ENCODE results near the gene ARHGAP15. TPM values are rescaled to one million over a fixed set of nuclear protein-coding genes. Genes with fewer than 3 reads are reported as not detected.

Gene ARHGAP15
- total and polyA plus RNA-seq, 4 donors: 3.8 to 17.9 (median 13.2) TPM

DNA sequence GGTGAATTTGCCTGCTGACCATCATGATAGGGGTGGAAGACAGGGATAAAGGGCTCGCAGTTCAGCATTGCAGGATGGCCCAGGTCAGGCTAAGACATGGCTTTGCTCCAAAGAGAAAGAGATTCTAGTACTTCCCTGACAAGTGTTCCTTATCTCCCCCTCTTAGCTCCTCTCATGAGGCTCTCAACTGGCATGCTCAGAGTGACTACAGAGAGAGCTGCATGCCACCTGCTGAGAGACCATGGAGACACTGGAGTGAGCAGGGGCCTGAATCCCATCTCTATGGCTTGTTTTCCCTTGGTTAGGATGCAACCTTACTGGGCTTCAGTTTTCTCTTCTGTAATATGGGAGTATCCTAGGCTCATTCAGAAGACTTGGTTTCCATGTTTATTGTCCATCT, 94.3 kb downstream of the ARHGAP15 start:
- Histone ChIP-seq H3K27me3 (ENCODE audit: control insufficient read depth in 4 of 4, insufficient read depth in 4 of 4, low read length in 3 of 4) (no peaks in the 10 kb centered on the region), H3K4me1 (ENCODE audit: control insufficient read depth in 4 of 4, insufficient read depth in 4 of 4, low read length in 3 of 4) (no peaks in the 10 kb centered on the region), H3K9ac (ENCODE audit: low read depth in 1 of 2, low read length in 2 of 2) (no peak overlapping the region), H3K36me3 (ENCODE audit: control insufficient read depth in 4 of 4, insufficient read depth in 3 of 4, low read depth in 1 of 4, low read length in 3 of 4) (no peaks in the 10 kb centered on the region), H3K27ac (ENCODE audit: low read depth in 1 of 2, low read length in 2 of 2) (no peak overlapping the region), H3K4me3 (ENCODE audit: low read depth in 1 of 3, low read length in 3 of 3) (no peak overlapping the region), H3K9me3 (ENCODE audit: control insufficient read depth in 4 of 4, low read length in 3 of 4) (no peaks in the 10 kb centered on the region)
- no peak for DNase-seq (ENCODE audit: low spot score)
- TF ChIP-seq HNF4A (conservative IDR thresholded peaks at IDR 0.05) (no peak), RXRA (IDR thresholded peaks at IDR 0.05) (no peak), RAD21 (IDR thresholded peaks at IDR 0.05) (no peak)
- TF ChIP-seq, protein P1, sequence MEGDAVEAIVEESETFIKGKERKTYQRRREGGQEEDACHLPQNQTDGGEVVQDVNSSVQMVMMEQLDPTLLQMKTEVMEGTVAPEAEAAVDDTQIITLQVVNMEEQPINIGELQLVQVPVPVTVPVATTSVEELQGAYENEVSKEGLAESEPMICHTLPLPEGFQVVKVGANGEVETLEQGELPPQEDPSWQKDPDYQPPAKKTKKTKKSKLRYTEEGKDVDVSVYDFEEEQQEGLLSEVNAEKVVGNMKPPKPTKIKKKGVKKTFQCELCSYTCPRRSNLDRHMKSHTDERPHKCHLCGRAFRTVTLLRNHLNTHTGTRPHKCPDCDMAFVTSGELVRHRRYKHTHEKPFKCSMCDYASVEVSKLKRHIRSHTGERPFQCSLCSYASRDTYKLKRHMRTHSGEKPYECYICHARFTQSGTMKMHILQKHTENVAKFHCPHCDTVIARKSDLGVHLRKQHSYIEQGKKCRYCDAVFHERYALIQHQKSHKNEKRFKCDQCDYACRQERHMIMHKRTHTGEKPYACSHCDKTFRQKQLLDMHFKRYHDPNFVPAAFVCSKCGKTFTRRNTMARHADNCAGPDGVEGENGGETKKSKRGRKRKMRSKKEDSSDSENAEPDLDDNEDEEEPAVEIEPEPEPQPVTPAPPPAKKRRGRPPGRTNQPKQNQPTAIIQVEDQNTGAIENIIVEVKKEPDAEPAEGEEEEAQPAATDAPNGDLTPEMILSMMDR (IDR thresholded peaks at IDR 0.05; ENCODE audit: low read depth, low read length, missing input control): no peak
- WGBS: 80% methylated on average over 1 of the region's 1 CpG

DNA sequence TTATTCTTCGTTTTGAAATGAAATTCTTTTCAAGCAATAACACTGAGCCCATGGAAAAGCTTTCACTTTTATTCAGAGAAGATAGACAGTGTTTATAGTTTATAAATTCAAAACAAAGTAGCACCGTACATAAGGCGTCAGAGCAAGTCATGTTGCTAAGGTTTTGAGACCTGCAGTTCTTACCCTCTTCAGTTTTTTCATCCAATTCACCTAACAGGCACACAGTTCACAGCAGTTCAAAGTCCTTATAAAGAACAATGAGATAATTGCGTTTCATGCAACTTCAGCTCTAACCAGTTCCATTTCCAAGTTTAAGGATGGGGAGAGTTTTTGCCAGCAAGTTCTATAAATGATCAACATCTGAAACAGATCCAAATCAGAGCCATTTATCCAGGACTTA, 96.7 kb downstream of the ARHGAP15 start:
- DNase-seq (ENCODE audit: low spot score): no peak
- TF ChIP-seq GABPA (IDR thresholded peaks at IDR 0.05 in 1 of 2, conservative IDR thresholded peaks at IDR 0.05 in 1 of 2): no peak
- TF ChIP-seq, protein P2, sequence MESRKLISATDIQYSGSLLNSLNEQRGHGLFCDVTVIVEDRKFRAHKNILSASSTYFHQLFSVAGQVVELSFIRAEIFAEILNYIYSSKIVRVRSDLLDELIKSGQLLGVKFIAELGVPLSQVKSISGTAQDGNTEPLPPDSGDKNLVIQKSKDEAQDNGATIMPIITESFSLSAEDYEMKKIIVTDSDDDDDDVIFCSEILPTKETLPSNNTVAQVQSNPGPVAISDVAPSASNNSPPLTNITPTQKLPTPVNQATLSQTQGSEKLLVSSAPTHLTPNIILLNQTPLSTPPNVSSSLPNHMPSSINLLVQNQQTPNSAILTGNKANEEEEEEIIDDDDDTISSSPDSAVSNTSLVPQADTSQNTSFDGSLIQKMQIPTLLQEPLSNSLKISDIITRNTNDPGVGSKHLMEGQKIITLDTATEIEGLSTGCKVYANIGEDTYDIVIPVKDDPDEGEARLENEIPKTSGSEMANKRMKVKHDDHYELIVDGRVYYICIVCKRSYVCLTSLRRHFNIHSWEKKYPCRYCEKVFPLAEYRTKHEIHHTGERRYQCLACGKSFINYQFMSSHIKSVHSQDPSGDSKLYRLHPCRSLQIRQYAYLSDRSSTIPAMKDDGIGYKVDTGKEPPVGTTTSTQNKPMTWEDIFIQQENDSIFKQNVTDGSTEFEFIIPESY (IDR thresholded peaks at IDR 0.05): no peak
- TF ChIP-seq, protein P3, sequence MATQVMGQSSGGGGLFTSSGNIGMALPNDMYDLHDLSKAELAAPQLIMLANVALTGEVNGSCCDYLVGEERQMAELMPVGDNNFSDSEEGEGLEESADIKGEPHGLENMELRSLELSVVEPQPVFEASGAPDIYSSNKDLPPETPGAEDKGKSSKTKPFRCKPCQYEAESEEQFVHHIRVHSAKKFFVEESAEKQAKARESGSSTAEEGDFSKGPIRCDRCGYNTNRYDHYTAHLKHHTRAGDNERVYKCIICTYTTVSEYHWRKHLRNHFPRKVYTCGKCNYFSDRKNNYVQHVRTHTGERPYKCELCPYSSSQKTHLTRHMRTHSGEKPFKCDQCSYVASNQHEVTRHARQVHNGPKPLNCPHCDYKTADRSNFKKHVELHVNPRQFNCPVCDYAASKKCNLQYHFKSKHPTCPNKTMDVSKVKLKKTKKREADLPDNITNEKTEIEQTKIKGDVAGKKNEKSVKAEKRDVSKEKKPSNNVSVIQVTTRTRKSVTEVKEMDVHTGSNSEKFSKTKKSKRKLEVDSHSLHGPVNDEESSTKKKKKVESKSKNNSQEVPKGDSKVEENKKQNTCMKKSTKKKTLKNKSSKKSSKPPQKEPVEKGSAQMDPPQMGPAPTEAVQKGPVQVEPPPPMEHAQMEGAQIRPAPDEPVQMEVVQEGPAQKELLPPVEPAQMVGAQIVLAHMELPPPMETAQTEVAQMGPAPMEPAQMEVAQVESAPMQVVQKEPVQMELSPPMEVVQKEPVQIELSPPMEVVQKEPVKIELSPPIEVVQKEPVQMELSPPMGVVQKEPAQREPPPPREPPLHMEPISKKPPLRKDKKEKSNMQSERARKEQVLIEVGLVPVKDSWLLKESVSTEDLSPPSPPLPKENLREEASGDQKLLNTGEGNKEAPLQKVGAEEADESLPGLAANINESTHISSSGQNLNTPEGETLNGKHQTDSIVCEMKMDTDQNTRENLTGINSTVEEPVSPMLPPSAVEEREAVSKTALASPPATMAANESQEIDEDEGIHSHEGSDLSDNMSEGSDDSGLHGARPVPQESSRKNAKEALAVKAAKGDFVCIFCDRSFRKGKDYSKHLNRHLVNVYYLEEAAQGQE (IDR thresholded peaks at IDR 0.05): no peak
- TF ChIP-seq, protein P1 (IDR thresholded peaks at IDR 0.05; ENCODE audit: low read depth, low read length, missing input control): no peak
- Histone ChIP-seq H3K9ac (ENCODE audit: low read depth in 1 of 2, low read length in 2 of 2) (no peak overlapping the region), H3K36me3 (ENCODE audit: control insufficient read depth in 4 of 4, insufficient read depth in 3 of 4, low read depth in 1 of 4, low read length in 3 of 4) (no peaks in the 10 kb centered on the region), H3K9me3 (ENCODE audit: control insufficient read depth in 4 of 4, low read length in 3 of 4) (no peaks in the 10 kb centered on the region), H3K27me3 (ENCODE audit: control insufficient read depth in 4 of 4, insufficient read depth in 4 of 4, low read length in 3 of 4) (no peaks in the 10 kb centered on the region), H3K4me3 (ENCODE audit: low read depth in 1 of 3, low read length in 3 of 3) (no peak overlapping the region), H3K4me1 (ENCODE audit: control insufficient read depth in 4 of 4, insufficient read depth in 4 of 4, low read length in 3 of 4) (no peaks in the 10 kb centered on the region), H3K27ac (ENCODE audit: low read depth in 1 of 2, low read length in 2 of 2) (no peak overlapping the region)
- 65% methylated on average over 4 of the region's 4 CpGs for WGBS

Measured in liver (tissue), 9 donors.